Brain microvascular endothelial cell (primary cell): ENCODE results near the gene LMBR1.

ENCODE experiments used
- DNase-seq: peaks from one replicate; pipeline ENCODE4 v3.0.0-alpha.2; 2020
- H3K27ac ChIP-seq: fragments of 250-450 bp; sonication (Bioruptor Pico); 2 replicates; pipeline ENCODE4 v1.5.1; 2020; ENCODE audit warnings: mild to moderate bottlenecking, moderate library complexity
- H3K27me3 ChIP-seq: fragments of 250-450 bp; sonication (Bioruptor Pico); replicated peaks from 2 replicates; pipeline ENCODE4 v1.5.1; 2020; ENCODE audit warnings: mild to moderate bottlenecking
- H3K36me3 ChIP-seq: fragments of 250-450 bp; sonication (Bioruptor Pico); replicated peaks from 2 replicates; pipeline ENCODE4 v1.5.1; 2020; ENCODE audit warnings: mild to moderate bottlenecking
- H3K4me3 ChIP-seq: 2 replicates; pipeline ENCODE4 v1.5.1; 2011; ENCODE audit warnings: low read depth, mild to moderate bottlenecking, control low read depth, low read length, moderate library complexity
- CTCF ChIP-seq: IDR thresholded peaks from 2 replicates; pipeline ENCODE4 v1.5.1; 2011; ENCODE audit warnings: low read depth, mild to moderate bottlenecking, moderate library complexity, low read length, control low read depth, inconsistent platforms; ENCODE audit errors: missing control alignments
- in situ Hi-C: cut with HindIII; loops from 2 replicates; pipeline ENCODE4 v1.10.0; 2017; ENCODE audit warnings: low sequenced_read_pairs, low pct_ligation_motif_present

Gene LMBR1

GRCh38 chr7:156635529-156636385 is 257.2 kb downstream of the LMBR1 start:
- no peaks in the 10 kb centered on the region for H3K27me3 ChIP-seq
- no peaks in the 10 kb centered on the region for H3K36me3 ChIP-seq
- DNase-seq, result no peak
- TF ChIP-seq CTCF, result no peak
- no peak overlapping the region for H3K27ac ChIP-seq
- H3K4me3 ChIP-seq, result no peak overlapping the region
- in situ Hi-C loops, result no loop called here

GRCh38 chr7:156634117-156634516 is 258.9 kb downstream of the LMBR1 start:
- in situ Hi-C loops, result no loop called here

DNA sequence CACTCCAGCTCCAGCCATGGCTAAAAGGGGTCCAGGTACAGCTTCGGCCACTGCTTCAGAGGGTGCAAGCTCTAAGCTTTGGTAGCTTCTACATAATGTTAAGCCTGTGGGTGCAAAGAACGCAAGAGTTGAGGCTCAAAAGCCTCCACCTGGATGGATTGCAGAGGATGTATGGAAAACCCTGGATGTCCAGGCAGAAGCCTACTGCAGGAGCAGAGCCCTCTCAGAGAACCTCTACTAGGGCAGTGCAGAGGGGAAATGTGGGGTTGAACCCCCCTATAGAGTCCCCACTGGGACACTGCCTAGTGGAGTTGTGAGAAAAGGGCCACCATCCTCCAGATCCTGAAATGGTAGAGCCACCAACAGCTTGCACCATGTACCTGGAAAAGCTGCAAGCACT is 263.1 kb downstream of the LMBR1 start:
- TF ChIP-seq CTCF, result no peak
- Histone ChIP-seq H3K4me3 (no peak overlapping the region), H3K36me3 (no peaks in the 10 kb centered on the region), H3K27me3 (no peaks in the 10 kb centered on the region), H3K27ac (no peak overlapping the region)
- in situ Hi-C loops, result no loop called here
- no peak for DNase-seq

More at GRCh38 chr7:156634117-156634516, 258.9 kb downstream of the LMBR1 start:
- no peak overlapping the region for H3K4me3 ChIP-seq
- no peak overlapping the region for H3K27ac ChIP-seq
- no peaks in the 10 kb centered on the region for H3K36me3 ChIP-seq
- TF ChIP-seq CTCF, result no peak
- no peak for DNase-seq
- H3K27me3 ChIP-seq, result no peaks in the 10 kb centered on the region

- in situ Hi-C loops, result no loop called here
- Histone ChIP-seq H3K36me3 (no peaks in the 10 kb centered on the region), H3K27ac (no peak overlapping the region), H3K4me3 (no peak overlapping the region), H3K27me3 (no peaks in the 10 kb centered on the region)
- DNase-seq, result no peak
- no peak for TF ChIP-seq CTCF
Observed at GRCh38 chr7:156628562-156628961, 264.4 kb downstream of the LMBR1 start.
